Keratinocyte (primary cell): ENCODE measurements around the gene SPRING1. TPM values are rescaled to one million over a fixed set of nuclear protein-coding genes. Genes with fewer than 3 reads are reported as not detected.

ENCODE experiments used
- DNase-seq: peaks from one replicate; pipeline ENCODE4 v3.0.0-alpha.2; 2011; ENCODE audit warnings: low read depth, missing footprints, low spot score
- FAIRE-seq: peaks from 2 replicates; lab custom pipeline; 2011; peaks lifted over from hg19 to GRCh38; lab: Jason Lieb, UNC
- H2AFZ ChIP-seq: 2 replicates; pipeline ENCODE4 v1.6.0; 2012; ENCODE audit warnings: low read length, control low read depth, inconsistent platforms; ENCODE audit not compliant: control insufficient read depth
- H3K27ac ChIP-seq: 2 replicates; pipeline ENCODE4 v1.5.1; 2011; ENCODE audit warnings: low read length; ENCODE audit not compliant: control insufficient read depth, insufficient read depth
- H3K27me3 ChIP-seq: 3 replicates; pipeline ENCODE4 v1.6.0; 2011; ENCODE audit warnings: low read length; ENCODE audit not compliant: control insufficient read depth, insufficient read depth; ENCODE audit errors: extremely low read depth
- H3K36me3 ChIP-seq, 2 experiments: 2 replicates in 1 of 2; 3 replicates in 1 of 2; pipeline ENCODE4 v1.5.1; 2011; ENCODE audit warnings: low read length in 2 of 2, mild to moderate bottlenecking in 1 of 2; ENCODE audit not compliant: control insufficient read depth in 2 of 2, insufficient read depth in 2 of 2; ENCODE audit errors: extremely low read depth in 1 of 2
- H3K4me1 ChIP-seq: 3 replicates; pipeline ENCODE4 v1.5.1; 2011; ENCODE audit warnings: low read length; ENCODE audit not compliant: control insufficient read depth, insufficient read depth; ENCODE audit errors: extremely low read depth
- H3K4me2 ChIP-seq: 3 replicates; pipeline ENCODE4 v1.6.0; 2011; ENCODE audit warnings: low read depth, low read length; ENCODE audit not compliant: control insufficient read depth, insufficient read depth; ENCODE audit errors: extremely low read depth
- H3K4me3 ChIP-seq, 3 experiments: fragments of 200-600 bp in 1 of 3; sonication (generic) in 1 of 3; 2 replicates in 2 of 3; 3 replicates in 1 of 3; pipeline ENCODE4 v1.5.1; 2011 to 2016; ENCODE audit warnings: low read length in 3 of 3, mild to moderate bottlenecking in 3 of 3, control low read depth in 2 of 3, inconsistent platforms in 1 of 3, low read depth in 1 of 3, mixed read lengths in 1 of 3, mixed run types in 1 of 3, moderate library complexity in 1 of 3; ENCODE audit not compliant: control insufficient read depth in 2 of 3, insufficient read depth in 2 of 3; ENCODE audit errors: extremely low read depth in 1 of 3
- H3K79me2 ChIP-seq: 2 replicates; pipeline ENCODE4 v1.6.0; 2012; ENCODE audit warnings: low read length; ENCODE audit not compliant: control insufficient read depth, insufficient read depth
- H3K9ac ChIP-seq: 3 replicates; pipeline ENCODE4 v1.6.0; 2011; ENCODE audit warnings: low read length; ENCODE audit not compliant: control insufficient read depth, insufficient read depth; ENCODE audit errors: extremely low read depth
- H3K9me1 ChIP-seq: 3 replicates; pipeline ENCODE4 v1.6.0; 2011; ENCODE audit warnings: low read length; ENCODE audit not compliant: control insufficient read depth, insufficient read depth; ENCODE audit errors: extremely low read depth
- H3K9me3 ChIP-seq: 2 replicates; pipeline ENCODE4 v1.5.1; 2012; ENCODE audit warnings: low read depth, low read length; ENCODE audit not compliant: control insufficient read depth
- H4K20me1 ChIP-seq: 3 replicates; pipeline ENCODE4 v1.6.0; 2011; ENCODE audit warnings: low read length; ENCODE audit not compliant: control insufficient read depth, insufficient read depth; ENCODE audit errors: extremely low read depth
- EZH2 ChIP-seq: IDR thresholded peaks from one replicate; pipeline ENCODE4 v1.6.1; 2012; ENCODE audit warnings: inconsistent platforms, mild to moderate bottlenecking, low read length, moderate library complexity
- dilution Hi-C: fragments of 300-500 bp; cut with MboI; formaldehyde crosslinking; loops from one replicate; pipeline ENCODE4 v1.7.0; 2020; ENCODE audit warnings: low sequenced_read_pairs; ENCODE audit not compliant: extremely low pct_ligation_motif_present
- polyA plus RNA-seq, 5 experiments: library from polyadenylated mRNA; depleted of rRNA in 3 of 5; stranded (reverse) in 3 of 5; stranded (forward) in 1 of 5; unstranded in 1 of 5; fragments of >200 nt; gene quantifications; 1 replicate in 1 of 5; 2 replicates in 3 of 5; 3 replicates in 1 of 5; pipeline versions ENCODE4 v1.2.1 to v1.2.3, GENCODE V29; 2011 to 2012; ENCODE audit warnings: missing spikeins in 2 of 5, low read depth in 1 of 5, low replicate concordance in 1 of 5
- TF ChIP-seq, protein P1 (sequence below), 3 experiments: IDR thresholded peaks in 1 of 3; conservative IDR thresholded peaks in 1 of 3; optimal IDR thresholded peaks in 1 of 3; 2 replicates in 2 of 3; 3 replicates in 1 of 3; pipeline versions ENCODE3 to v1.5.1; 2011; ENCODE audit warnings: low read length in 3 of 3, mild to moderate bottlenecking in 3 of 3, moderate library complexity in 2 of 3, control low read depth in 1 of 3, inconsistent platforms in 1 of 3; ENCODE audit not compliant: insufficient read depth in 2 of 3; ENCODE audit errors: extremely low read depth in 1 of 3

Gene SPRING1
- polyA plus RNA-seq, 1 donor (not counting 4 experiments of a cell fraction or from before 2014, with no cell fraction given): 17.1 TPM

DNA sequence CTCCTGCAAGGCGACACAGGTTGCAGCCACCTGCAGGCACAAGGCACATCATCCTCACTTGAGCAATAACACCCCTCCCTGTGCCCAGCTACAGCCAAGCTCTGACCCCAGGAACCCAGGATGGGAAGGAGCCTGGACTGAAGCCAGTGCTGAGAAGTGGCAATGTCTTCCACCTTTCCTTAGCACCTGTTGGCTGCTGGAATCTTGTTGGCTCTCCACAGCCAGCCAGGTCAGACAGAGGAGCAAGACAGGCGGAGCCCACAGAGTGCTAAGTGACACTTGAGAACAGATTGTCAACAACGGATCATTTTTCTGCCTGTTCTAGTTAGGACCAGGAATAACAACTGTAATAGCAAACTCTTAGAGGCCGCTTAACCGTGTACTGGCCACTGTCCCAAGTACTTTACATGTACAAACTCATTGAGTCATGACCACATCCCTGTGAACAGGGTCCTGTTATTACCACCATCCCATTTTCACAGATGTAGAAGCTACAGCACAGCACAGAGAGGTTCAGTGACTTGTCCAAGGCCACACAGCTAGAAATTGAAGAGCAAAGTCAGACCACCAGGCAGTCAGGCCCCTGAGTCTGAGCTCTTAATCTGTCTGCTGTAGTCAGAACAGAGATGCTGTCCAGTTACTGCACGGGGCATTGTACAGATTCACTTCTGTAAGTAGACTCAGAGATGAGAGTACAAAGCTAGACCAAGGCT, 45.8 kb upstream of the SPRING1 start:
- FAIRE-seq (no peak), DNase-seq (no peak)
- no peak overlapping the region for H3K4me2 ChIP-seq
- H3K27me3 ChIP-seq: no peaks in the 10 kb centered on the region
- H2AFZ ChIP-seq: no peak overlapping the region
- H4K20me1 ChIP-seq: no peaks in the 10 kb centered on the region
- H3K27ac ChIP-seq: no peak overlapping the region
- no peaks in the 10 kb centered on the region for H3K79me2 ChIP-seq
- H3K9me1 ChIP-seq: no peaks in the 10 kb centered on the region
- TF ChIP-seq, protein P1, sequence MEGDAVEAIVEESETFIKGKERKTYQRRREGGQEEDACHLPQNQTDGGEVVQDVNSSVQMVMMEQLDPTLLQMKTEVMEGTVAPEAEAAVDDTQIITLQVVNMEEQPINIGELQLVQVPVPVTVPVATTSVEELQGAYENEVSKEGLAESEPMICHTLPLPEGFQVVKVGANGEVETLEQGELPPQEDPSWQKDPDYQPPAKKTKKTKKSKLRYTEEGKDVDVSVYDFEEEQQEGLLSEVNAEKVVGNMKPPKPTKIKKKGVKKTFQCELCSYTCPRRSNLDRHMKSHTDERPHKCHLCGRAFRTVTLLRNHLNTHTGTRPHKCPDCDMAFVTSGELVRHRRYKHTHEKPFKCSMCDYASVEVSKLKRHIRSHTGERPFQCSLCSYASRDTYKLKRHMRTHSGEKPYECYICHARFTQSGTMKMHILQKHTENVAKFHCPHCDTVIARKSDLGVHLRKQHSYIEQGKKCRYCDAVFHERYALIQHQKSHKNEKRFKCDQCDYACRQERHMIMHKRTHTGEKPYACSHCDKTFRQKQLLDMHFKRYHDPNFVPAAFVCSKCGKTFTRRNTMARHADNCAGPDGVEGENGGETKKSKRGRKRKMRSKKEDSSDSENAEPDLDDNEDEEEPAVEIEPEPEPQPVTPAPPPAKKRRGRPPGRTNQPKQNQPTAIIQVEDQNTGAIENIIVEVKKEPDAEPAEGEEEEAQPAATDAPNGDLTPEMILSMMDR (optimal IDR thresholded peaks at IDR 0.05 in 1 of 3, IDR thresholded peaks at IDR 0.05 in 1 of 3, conservative IDR thresholded peaks at IDR 0.05 in 1 of 3; ENCODE audit: extremely low read depth in 1 of 3, insufficient read depth in 2 of 3, low read length in 3 of 3): no peak
- TF ChIP-seq EZH2: no peak
- H3K4me1 ChIP-seq: no peaks in the 10 kb centered on the region
- dilution Hi-C loops: no loop called here
- H3K36me3 ChIP-seq: no peaks in the 10 kb centered on the region
- H3K4me3 ChIP-seq: no peak overlapping the region
- no peak overlapping the region for H3K9ac ChIP-seq
- no peaks in the 10 kb centered on the region for H3K9me3 ChIP-seq

DNA sequence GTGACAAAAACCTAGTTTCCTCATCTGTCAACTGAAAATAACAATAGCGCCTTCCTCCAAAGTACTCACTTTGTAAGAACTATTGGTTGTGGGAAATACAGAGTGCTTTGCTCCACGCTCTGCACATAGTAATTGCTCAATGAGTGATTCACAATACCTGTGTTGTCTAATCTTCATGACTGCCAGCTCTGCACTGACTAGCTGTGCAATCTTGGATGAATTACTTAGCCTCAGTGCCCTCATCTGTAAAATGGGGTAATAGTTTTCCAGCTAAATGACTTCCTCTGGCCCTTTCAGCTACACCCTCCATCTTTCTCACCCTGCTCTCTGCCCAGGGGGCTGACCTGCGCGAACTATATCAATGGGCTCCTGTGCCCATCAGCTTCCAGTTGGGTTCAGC, 43.1 kb upstream of the SPRING1 start:
- H3K79me2 ChIP-seq: no peaks in the 10 kb centered on the region
- H3K27ac ChIP-seq: no peak overlapping the region
- FAIRE-seq: no peak
- no peak for DNase-seq
- H3K4me2 ChIP-seq: no peak overlapping the region
- H3K4me3 ChIP-seq: no peak overlapping the region
- H2AFZ ChIP-seq: no peak overlapping the region
- no peaks in the 10 kb centered on the region for H3K9me3 ChIP-seq
- TF ChIP-seq EZH2: no peak
- TF ChIP-seq, protein P1 (optimal IDR thresholded peaks at IDR 0.05 in 1 of 3, IDR thresholded peaks at IDR 0.05 in 1 of 3, conservative IDR thresholded peaks at IDR 0.05 in 1 of 3; ENCODE audit: extremely low read depth in 1 of 3, insufficient read depth in 2 of 3, low read length in 3 of 3): no peak
- no peak overlapping the region for H3K9ac ChIP-seq
- H3K9me1 ChIP-seq: no peaks in the 10 kb centered on the region
- no peaks in the 10 kb centered on the region for H3K4me1 ChIP-seq
- dilution Hi-C loops: no loop called here
- H3K27me3 ChIP-seq: no peaks in the 10 kb centered on the region
- H4K20me1 ChIP-seq: no peaks in the 10 kb centered on the region
- H3K36me3 ChIP-seq: no peaks in the 10 kb centered on the region
